ENCODE results near the gene LRWD1.

LRWD1 gene

GRCh38 chr7:102467581-102468477 lies 3.0 kb downstream of the LRWD1 start:
- H3K36me3 ChIP-seq (replicated peaks): peaks cover 27% of the 10 kb centered on the region
- TF ChIP-seq CTCF (IDR thresholded peaks at IDR 0.05; ENCODE audit: low read depth, low read length, missing control alignments): no peak
- no peaks in the 10 kb centered on the region for H3K27me3 ChIP-seq (replicated peaks)
- no peak overlapping the region for H3K4me3 ChIP-seq (ENCODE audit: low read depth, low read length)
- in situ Hi-C loops (cut with HindIII; ENCODE audit: low pct_ligation_motif_present, low sequenced_read_pairs): no loop called here
- H3K27ac ChIP-seq: no peak overlapping the region
- no peak for DNase-seq

- in situ Hi-C loops (cut with HindIII; ENCODE audit: low pct_ligation_motif_present, low sequenced_read_pairs): no loop called here
- Histone ChIP-seq H3K27ac (no peak overlapping the region), H3K27me3 (replicated peaks) (no peaks in the 10 kb centered on the region), H3K36me3 (replicated peaks) (peaks cover 33% of the 10 kb centered on the region), H3K4me3 (ENCODE audit: low read depth, low read length) (no peak overlapping the region)
- TF ChIP-seq CTCF (IDR thresholded peaks at IDR 0.05; ENCODE audit: low read depth, low read length, missing control alignments): no peak
- no peak for DNase-seq
Observed at GRCh38 chr7:102468478-102469350, 3.9 kb downstream of the LRWD1 start.

GRCh38 chr7:102469351-102469971 lies 4.7 kb downstream of the LRWD1 start:
- in situ Hi-C loops (cut with HindIII; ENCODE audit: low pct_ligation_motif_present, low sequenced_read_pairs): no loop called here
- DNase-seq: no peak
- TF ChIP-seq CTCF (IDR thresholded peaks at IDR 0.05; ENCODE audit: low read depth, low read length, missing control alignments): no peak
- Histone ChIP-seq H3K4me3 (ENCODE audit: low read depth, low read length) (no peak overlapping the region), H3K27ac (no peak overlapping the region), H3K36me3 (replicated peaks) (peaks cover 33% of the 10 kb centered on the region), H3K27me3 (replicated peaks) (no peaks in the 10 kb centered on the region)

- Histone ChIP-seq H3K4me3 (ENCODE audit: low read depth, low read length) (no peak overlapping the region), H3K27ac (no peak overlapping the region), H3K27me3 (replicated peaks) (no peaks in the 10 kb centered on the region), H3K36me3 (replicated peaks) (peaks cover 33% of the 10 kb centered on the region)
- TF ChIP-seq CTCF (IDR thresholded peaks at IDR 0.05; ENCODE audit: low read depth, low read length, missing control alignments): no peak
- in situ Hi-C loops (cut with HindIII; ENCODE audit: low pct_ligation_motif_present, low sequenced_read_pairs): no loop called here
- DNase-seq: no peak
Observed at GRCh38 chr7:102469972-102470825, 5.4 kb downstream of the LRWD1 start.

- H3K36me3 ChIP-seq (replicated peaks): peaks cover 33% of the 10 kb centered on the region
- H3K4me3 ChIP-seq (ENCODE audit: low read depth, low read length): no peak overlapping the region
- TF ChIP-seq CTCF (IDR thresholded peaks at IDR 0.05; ENCODE audit: low read depth, low read length, missing control alignments): no peak
- no peaks in the 10 kb centered on the region for H3K27me3 ChIP-seq (replicated peaks)
- in situ Hi-C loops (cut with HindIII; ENCODE audit: low pct_ligation_motif_present, low sequenced_read_pairs): no loop called here
- no peak overlapping the region for H3K27ac ChIP-seq
- DNase-seq: no peak
Observed at GRCh38 chr7:102471791-102472125, 7.0 kb downstream of the LRWD1 start.

Data from brain microvascular endothelial cell (primary cell).